Astrocyte (in vitro differentiated cells and primary cell): ENCODE data around the gene TFF3. TPM values are rescaled to one million over a fixed set of nuclear protein-coding genes. Genes with fewer than 3 reads are reported as not detected.

Experiments
- DNase-seq: peaks from one replicate; pipeline ENCODE4 v3.0.0-alpha.2; 2010; ENCODE audit warnings: low read depth
- FAIRE-seq: peaks from 2 replicates; lab custom pipeline; 2011; peaks lifted over from hg19 to GRCh38; lab: Jason Lieb, UNC
- H2AFZ ChIP-seq: 2 replicates; pipeline ENCODE4 v1.6.0; 2012; ENCODE audit warnings: low read depth, low read length, inconsistent platforms
- H3K27ac ChIP-seq: 2 replicates; pipeline ENCODE4 v1.5.1; 2011; ENCODE audit warnings: low read depth, low read length, inconsistent platforms
- H3K27me3 ChIP-seq: 2 replicates; pipeline ENCODE4 v1.6.0; 2011; ENCODE audit warnings: low read length, inconsistent platforms; ENCODE audit not compliant: insufficient read depth
- H3K36me3 ChIP-seq: 2 replicates; pipeline ENCODE4 v1.5.1; 2011; ENCODE audit warnings: low read length, inconsistent platforms; ENCODE audit not compliant: insufficient read depth
- H3K4me1 ChIP-seq: 2 replicates; pipeline ENCODE4 v1.5.1; 2011; ENCODE audit warnings: low read length, inconsistent platforms; ENCODE audit not compliant: insufficient read depth
- H3K4me2 ChIP-seq: 2 replicates; pipeline ENCODE4 v1.6.0; 2012; ENCODE audit warnings: low read length, inconsistent platforms
- H3K4me3 ChIP-seq: 2 replicates; pipeline ENCODE4 v1.5.1; 2011; ENCODE audit warnings: low read depth, mild to moderate bottlenecking, low read length, inconsistent platforms; ENCODE audit not compliant: insufficient read depth
- H3K79me2 ChIP-seq: 2 replicates; pipeline ENCODE4 v1.6.0; 2012; ENCODE audit warnings: mild to moderate bottlenecking, low read length, inconsistent platforms; ENCODE audit not compliant: insufficient read depth
- H3K9ac ChIP-seq: 2 replicates; pipeline ENCODE4 v1.6.0; 2012; ENCODE audit warnings: mild to moderate bottlenecking, low read length, inconsistent platforms
- H3K9me3 ChIP-seq: 2 replicates; pipeline ENCODE4 v1.5.1; 2012; ENCODE audit warnings: low read depth, mild to moderate bottlenecking, low read length, inconsistent platforms; ENCODE audit not compliant: insufficient read depth
- H4K20me1 ChIP-seq: 2 replicates; pipeline ENCODE4 v1.6.0; 2012; ENCODE audit warnings: low read length, inconsistent platforms; ENCODE audit not compliant: insufficient read depth
- H3K27ac Mint-ChIP-seq: one replicate; pipeline ENCODE4 v1.8.0; 2021; ENCODE audit warnings: mild to moderate bottlenecking, mixed read lengths; ENCODE audit not compliant: unreplicated experiment
- H3K27me3 Mint-ChIP-seq: one replicate; pipeline ENCODE4 v1.8.0; 2021; ENCODE audit warnings: low read depth, mixed read lengths; ENCODE audit not compliant: unreplicated experiment
- H3K36me3 Mint-ChIP-seq: one replicate; pipeline ENCODE4 v1.8.0; 2021; ENCODE audit warnings: low read depth, mixed read lengths; ENCODE audit not compliant: unreplicated experiment
- H3K4me1 Mint-ChIP-seq: one replicate; pipeline ENCODE4 v1.8.0; 2021; ENCODE audit warnings: low read depth, mixed read lengths; ENCODE audit not compliant: unreplicated experiment
- H3K4me3 Mint-ChIP-seq: one replicate; pipeline ENCODE4 v1.8.0; 2021; ENCODE audit warnings: mild to moderate bottlenecking, moderate library complexity, mixed read lengths; ENCODE audit not compliant: unreplicated experiment
- H3K9me3 Mint-ChIP-seq: one replicate; pipeline ENCODE4 v1.8.0; 2021; ENCODE audit warnings: mild to moderate bottlenecking, mixed read lengths; ENCODE audit not compliant: unreplicated experiment
- EZH2 ChIP-seq: IDR thresholded peaks from 2 replicates; pipeline ENCODE4 v1.6.1; 2012; ENCODE audit warnings: mild to moderate bottlenecking, low read length, inconsistent platforms; ENCODE audit not compliant: insufficient read depth
- total RNA-seq: library from RNA; stranded (reverse); gene quantifications from 2 replicates; pipeline ENCODE4 v1.2.1, GENCODE V29; 2021
- TF ChIP-seq, protein P1 (sequence below): IDR thresholded peaks from 2 replicates; pipeline ENCODE4 v1.5.1; 2011; ENCODE audit warnings: low read depth, mild to moderate bottlenecking, inconsistent platforms, low read length, moderate library complexity; ENCODE audit not compliant: insufficient read depth

TFF3 gene
- total RNA-seq, 1 donor from 2014 or later, result not detected

DNA sequence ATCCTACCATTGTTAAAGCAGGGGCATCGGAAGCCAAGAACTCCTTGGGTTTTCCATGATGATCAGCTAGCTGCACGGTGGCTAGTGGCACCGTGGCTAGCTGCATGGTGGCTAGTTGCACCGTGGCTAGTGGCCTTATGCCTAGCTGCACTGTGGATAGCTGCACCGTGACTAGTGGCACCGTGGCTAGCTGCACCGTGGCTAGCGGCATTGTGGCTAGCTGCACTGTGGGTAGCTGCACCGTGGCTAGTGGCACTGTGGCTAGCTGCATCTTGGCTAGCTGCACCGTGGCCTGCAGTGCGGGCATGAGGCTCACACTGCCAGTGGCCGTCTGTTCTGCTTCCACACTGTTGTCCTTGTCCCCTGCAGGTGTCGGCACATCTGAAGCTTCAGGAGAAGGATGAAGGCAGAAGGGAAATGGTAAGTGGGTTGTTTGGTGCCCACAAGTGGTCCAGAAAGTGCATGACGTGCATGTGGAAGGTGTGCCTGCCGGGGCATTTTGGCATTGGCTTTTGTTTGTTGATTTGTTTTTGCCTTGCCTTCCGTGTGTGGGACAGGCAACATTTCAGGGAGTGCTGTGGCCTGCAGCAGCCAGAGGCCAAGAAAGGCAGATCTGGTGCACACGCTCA, 38.6 kb downstream of the TFF3 start:
- no peaks in the 10 kb centered on the region for H3K36me3 ChIP-seq
- H3K27ac ChIP-seq, result no peak overlapping the region
- H3K4me3 ChIP-seq, result no peak overlapping the region
- no peaks in the 10 kb centered on the region for H3K79me2 ChIP-seq
- no peak overlapping the region for H3K9ac ChIP-seq
- peaks cover 4% of the 10 kb centered on the region for H3K4me1 Mint-ChIP-seq
- peaks cover 18% of the 10 kb centered on the region for H3K27me3 Mint-ChIP-seq
- FAIRE-seq, result no peak
- H3K4me1 ChIP-seq, result peaks cover 3% of the 10 kb centered on the region
- no peak for DNase-seq
- no peaks in the 10 kb centered on the region for H3K27me3 ChIP-seq
- no peak overlapping the region for H3K4me3 Mint-ChIP-seq
- H4K20me1 ChIP-seq, result no peaks in the 10 kb centered on the region
- TF ChIP-seq, protein P1, sequence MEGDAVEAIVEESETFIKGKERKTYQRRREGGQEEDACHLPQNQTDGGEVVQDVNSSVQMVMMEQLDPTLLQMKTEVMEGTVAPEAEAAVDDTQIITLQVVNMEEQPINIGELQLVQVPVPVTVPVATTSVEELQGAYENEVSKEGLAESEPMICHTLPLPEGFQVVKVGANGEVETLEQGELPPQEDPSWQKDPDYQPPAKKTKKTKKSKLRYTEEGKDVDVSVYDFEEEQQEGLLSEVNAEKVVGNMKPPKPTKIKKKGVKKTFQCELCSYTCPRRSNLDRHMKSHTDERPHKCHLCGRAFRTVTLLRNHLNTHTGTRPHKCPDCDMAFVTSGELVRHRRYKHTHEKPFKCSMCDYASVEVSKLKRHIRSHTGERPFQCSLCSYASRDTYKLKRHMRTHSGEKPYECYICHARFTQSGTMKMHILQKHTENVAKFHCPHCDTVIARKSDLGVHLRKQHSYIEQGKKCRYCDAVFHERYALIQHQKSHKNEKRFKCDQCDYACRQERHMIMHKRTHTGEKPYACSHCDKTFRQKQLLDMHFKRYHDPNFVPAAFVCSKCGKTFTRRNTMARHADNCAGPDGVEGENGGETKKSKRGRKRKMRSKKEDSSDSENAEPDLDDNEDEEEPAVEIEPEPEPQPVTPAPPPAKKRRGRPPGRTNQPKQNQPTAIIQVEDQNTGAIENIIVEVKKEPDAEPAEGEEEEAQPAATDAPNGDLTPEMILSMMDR, result no peak
- no peak for TF ChIP-seq EZH2
- no peak overlapping the region for H2AFZ ChIP-seq
- H3K9me3 ChIP-seq, result no peaks in the 10 kb centered on the region
- H3K27ac Mint-ChIP-seq, result no peak overlapping the region
- no peak overlapping the region for H3K4me2 ChIP-seq
- no peaks in the 10 kb centered on the region for H3K36me3 Mint-ChIP-seq
- no peaks in the 10 kb centered on the region for H3K9me3 Mint-ChIP-seq

DNA sequence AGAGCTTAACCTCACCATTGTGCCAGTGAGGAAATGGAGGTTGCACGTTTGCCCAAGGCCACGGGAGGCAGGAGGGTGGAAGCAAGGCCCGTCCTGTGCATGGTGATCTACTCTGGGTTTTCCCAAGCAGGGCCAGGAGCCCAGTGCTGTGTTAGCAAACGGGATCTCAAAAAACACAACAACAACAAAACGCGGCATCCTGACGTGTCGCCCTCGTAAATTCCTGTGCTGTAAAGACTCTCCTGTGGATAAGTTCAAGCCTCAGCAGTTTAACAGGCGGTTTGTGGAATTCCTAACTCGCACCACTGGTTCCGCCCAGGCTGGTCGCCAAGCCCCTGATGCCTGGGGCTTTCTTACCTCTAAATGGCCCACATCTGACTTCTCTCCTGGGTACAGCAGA, 39.1 kb downstream of the TFF3 start:
- no peak overlapping the region for H3K4me3 Mint-ChIP-seq
- H4K20me1 ChIP-seq, result no peaks in the 10 kb centered on the region
- no peaks in the 10 kb centered on the region for H3K79me2 ChIP-seq
- no peak overlapping the region for H2AFZ ChIP-seq
- no peak overlapping the region for H3K27ac Mint-ChIP-seq
- no peaks in the 10 kb centered on the region for H3K36me3 ChIP-seq
- no peak overlapping the region for H3K4me2 ChIP-seq
- H3K4me1 ChIP-seq, result peaks cover 3% of the 10 kb centered on the region
- DNase-seq (no peak), FAIRE-seq (no peak)
- peaks cover 18% of the 10 kb centered on the region for H3K27me3 Mint-ChIP-seq
- H3K27me3 ChIP-seq, result no peaks in the 10 kb centered on the region
- H3K27ac ChIP-seq, result no peak overlapping the region
- no peak overlapping the region for H3K9ac ChIP-seq
- no peak for TF ChIP-seq EZH2
- TF ChIP-seq, protein P1, result no peak
- peaks cover 4% of the 10 kb centered on the region for H3K4me1 Mint-ChIP-seq
- H3K9me3 Mint-ChIP-seq, result no peaks in the 10 kb centered on the region
- no peak overlapping the region for H3K4me3 ChIP-seq
- H3K9me3 ChIP-seq, result no peaks in the 10 kb centered on the region
- no peaks in the 10 kb centered on the region for H3K36me3 Mint-ChIP-seq

DNA sequence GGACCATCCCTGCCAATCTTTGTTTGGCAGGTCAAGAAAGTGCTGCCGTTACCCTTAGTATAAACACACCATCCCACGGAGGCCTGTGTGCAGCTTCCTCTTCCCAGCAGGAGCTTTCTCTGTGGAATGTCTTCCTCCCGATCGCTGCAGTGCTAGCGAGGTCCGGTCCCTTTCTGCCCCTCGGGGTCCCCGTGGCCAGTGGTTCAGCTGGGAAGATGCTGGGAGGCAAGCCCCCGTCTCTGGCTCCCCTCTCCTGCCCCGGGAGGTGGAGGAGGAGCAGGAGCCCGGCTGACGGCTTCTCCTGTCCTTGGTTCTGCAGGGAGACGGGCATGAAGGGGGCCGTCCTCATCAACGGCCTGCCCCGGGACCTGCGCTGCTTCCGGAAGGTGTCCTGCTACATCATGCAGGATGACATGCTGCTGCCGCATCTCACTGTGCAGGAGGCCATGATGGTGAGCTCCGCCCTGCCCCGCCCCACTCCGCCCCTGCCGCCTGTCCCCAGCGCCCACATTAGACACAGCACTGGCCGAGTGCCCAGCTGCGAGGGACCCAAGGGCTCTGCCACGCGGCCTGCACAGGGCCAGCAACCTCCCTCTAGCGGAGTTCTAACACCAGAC, 42.1 kb downstream of the TFF3 start:
- Histone ChIP-seq H3K4me2 (no peak overlapping the region), H3K36me3 (no peaks in the 10 kb centered on the region), H3K9ac (no peak overlapping the region), H4K20me1 (no peaks in the 10 kb centered on the region), H3K4me3 (no peak overlapping the region), H3K27ac (no peak overlapping the region), H3K9me3 (no peaks in the 10 kb centered on the region), H2AFZ (no peak overlapping the region), H3K27me3 (no peaks in the 10 kb centered on the region), H3K79me2 (no peaks in the 10 kb centered on the region), H3K4me1 (peaks cover 3% of the 10 kb centered on the region)
- Mint-ChIP-seq H3K36me3 (no peaks in the 10 kb centered on the region), H3K27me3 (peaks cover 11% of the 10 kb centered on the region), H3K4me1 (peaks cover 6% of the 10 kb centered on the region), H3K9me3 (no peaks in the 10 kb centered on the region), H3K4me3 (no peak overlapping the region), H3K27ac (no peak overlapping the region)
- TF ChIP-seq, protein P1, result no peak
- TF ChIP-seq EZH2, result no peak
- FAIRE-seq, result no peak
- no peak for DNase-seq
